Neural cell (in vitro differentiated cells): Measurements from ENCODE around the gene NGEF.

Experiments used
- MXI1 ChIP-seq: fragments of 450-650 bp; conservative IDR thresholded peaks from 2 replicates; pipeline ENCODE4 v1.6.1; 2014; ENCODE audit warnings: antibody characterized with exemption, mild to moderate bottlenecking; ENCODE audit not compliant: poor library complexity, severe bottlenecking
- POLR2AphosphoS5 ChIP-seq: IDR thresholded peaks from 2 replicates; pipeline ENCODE4 v1.6.1; 2012
- RAD21 ChIP-seq: fragments of 450-650 bp; conservative IDR thresholded peaks from 2 replicates; pipeline ENCODE4 v1.6.1; 2014; ENCODE audit warnings: antibody characterized with exemption, mild to moderate bottlenecking, moderate library complexity
- REST ChIP-seq: IDR thresholded peaks from 2 replicates; pipeline ENCODE4 v1.6.1; 2012; ENCODE audit warnings: borderline replicate concordance
- TF ChIP-seq, protein P1 (sequence below): fragments of 450-650 bp; IDR thresholded peaks from 2 replicates; pipeline ENCODE4 v1.5.1; 2014; ENCODE audit warnings: antibody characterized with exemption, mild to moderate bottlenecking, moderate library complexity; ENCODE audit not compliant: poor library complexity, severe bottlenecking

DNA sequence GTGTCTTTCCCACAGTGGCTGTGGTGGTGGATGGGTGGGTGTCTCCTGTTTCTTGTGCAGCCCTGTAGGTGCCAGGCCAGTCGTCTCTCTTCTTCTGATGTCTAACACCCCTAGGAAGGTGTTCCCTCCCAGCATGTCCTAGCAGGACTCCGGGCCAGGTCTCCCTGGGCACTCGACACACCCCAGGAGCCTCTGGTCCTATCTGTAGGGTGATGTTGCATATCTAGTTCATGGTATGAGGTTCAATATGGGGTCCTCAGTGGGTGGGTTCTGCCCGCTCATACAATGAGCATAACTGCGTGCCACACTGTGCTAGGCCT, 14.4 kb downstream of the NGEF start:
- TF ChIP-seq, protein P1, sequence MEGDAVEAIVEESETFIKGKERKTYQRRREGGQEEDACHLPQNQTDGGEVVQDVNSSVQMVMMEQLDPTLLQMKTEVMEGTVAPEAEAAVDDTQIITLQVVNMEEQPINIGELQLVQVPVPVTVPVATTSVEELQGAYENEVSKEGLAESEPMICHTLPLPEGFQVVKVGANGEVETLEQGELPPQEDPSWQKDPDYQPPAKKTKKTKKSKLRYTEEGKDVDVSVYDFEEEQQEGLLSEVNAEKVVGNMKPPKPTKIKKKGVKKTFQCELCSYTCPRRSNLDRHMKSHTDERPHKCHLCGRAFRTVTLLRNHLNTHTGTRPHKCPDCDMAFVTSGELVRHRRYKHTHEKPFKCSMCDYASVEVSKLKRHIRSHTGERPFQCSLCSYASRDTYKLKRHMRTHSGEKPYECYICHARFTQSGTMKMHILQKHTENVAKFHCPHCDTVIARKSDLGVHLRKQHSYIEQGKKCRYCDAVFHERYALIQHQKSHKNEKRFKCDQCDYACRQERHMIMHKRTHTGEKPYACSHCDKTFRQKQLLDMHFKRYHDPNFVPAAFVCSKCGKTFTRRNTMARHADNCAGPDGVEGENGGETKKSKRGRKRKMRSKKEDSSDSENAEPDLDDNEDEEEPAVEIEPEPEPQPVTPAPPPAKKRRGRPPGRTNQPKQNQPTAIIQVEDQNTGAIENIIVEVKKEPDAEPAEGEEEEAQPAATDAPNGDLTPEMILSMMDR: no peak
- TF ChIP-seq RAD21: no peak
- no peak for TF ChIP-seq REST
- TF ChIP-seq POLR2AphosphoS5: no peak
- no peak for TF ChIP-seq MXI1
